Measurements from ENCODE around the gene AGRP. TPM values are rescaled to one million over a fixed set of nuclear protein-coding genes. Genes with fewer than 3 reads are reported as not detected.
"Not testable (repeated sequence)": the region's sequence is repeated elsewhere in the genome, so short reads cannot be mapped to it uniquely, and the experiment has no call there.

AGRP gene
- total RNA-seq, 2 experiments from 2014 or later = not detected

- Mint-ChIP-seq H3K4me3 (peak overlapping the region; percentile 25), H3K27me3 (peaks cover 3% of the 10 kb centered on the region), H3K27ac (peak overlapping the region; percentile 25), H3K4me1 (peaks cover 54% of the 10 kb centered on the region), H3K36me3 (ENCODE audit: low read depth) (no peaks in the 10 kb centered on the region), H3K9me3 (no peaks in the 10 kb centered on the region)
- ChIA-PET POLR2A (no interaction called here), CTCF (interaction anchor here (0.6 to 6.1 kb wide), 3 partner anchors 16 to 471 kb away, joined by 3 to 195 read pairs (median 116); partner anchors contain the start of genes AGRP and ATP6V0D1)
- DNase-seq = no peak
Measured at GRCh38 chr16:67518676-67519075, 35.3 kb upstream of the AGRP start.

- Mint-ChIP-seq H3K27me3 (peaks cover 3% of the 10 kb centered on the region), H3K27ac (no peak overlapping the region), H3K36me3 (ENCODE audit: low read depth) (no peaks in the 10 kb centered on the region), H3K4me1 (peaks cover 52% of the 10 kb centered on the region), H3K4me3 (no peak overlapping the region), H3K9me3 (no peaks in the 10 kb centered on the region)
- ChIA-PET POLR2A (interaction anchor here (0.5 to 0.6 kb wide), 2 partner anchors 15 to 34 kb away, joined by 4 to 6 read pairs; no protein-coding TSS in a partner anchor), CTCF (interaction anchor here (1.0 to 1.7 kb wide), 4 partner anchors 21 to 44 kb away, joined by 3 to 5 read pairs (median 4); partner anchors contain the start of genes ATP6V0D1 and CTCF)
- DNase-seq = no peak
Measured at GRCh38 chr16:67517661-67518423, 34.5 kb upstream of the AGRP start.

GRCh38 chr16:67517155-67517445 lies 33.8 kb upstream of the AGRP start:
- no peaks in the 10 kb centered on the region for H3K36me3 Mint-ChIP-seq (ENCODE audit: low read depth)
- CTCF ChIA-PET = interaction anchor here (1.0 to 1.7 kb wide), 4 partner anchors 21 to 45 kb away, joined by 3 to 5 read pairs (median 4); partner anchors contain the start of genes ATP6V0D1 and CTCF
- no peaks in the 10 kb centered on the region for H3K9me3 Mint-ChIP-seq
- peaks cover 50% of the 10 kb centered on the region for H3K4me1 Mint-ChIP-seq
- DNase-seq = no peak
- no peak overlapping the region for H3K27ac Mint-ChIP-seq
- no peak overlapping the region for H3K4me3 Mint-ChIP-seq
- H3K27me3 Mint-ChIP-seq = peaks cover 3% of the 10 kb centered on the region
- POLR2A ChIA-PET = no interaction called here

- POLR2A ChIA-PET = no interaction called here
- DNase-seq = no peak
Measured at GRCh38 chr16:67516296-67517154, 33.2 kb upstream of the AGRP start.

GRCh38 chr16:67514382-67514828 lies 31.1 kb upstream of the AGRP start:
- peak overlapping the region; percentile 83 for H3K27ac Mint-ChIP-seq
- CTCF ChIA-PET = interaction anchor here (0.6 to 3.9 kb wide), 25 partner anchors 9 to 254 kb away, joined by 3 to 27 read pairs (median 4); partner anchors contain the start of genes ATP6V0D1 and CTCF
- DNase-seq = peak; percentile 89
- no peaks in the 10 kb centered on the region for H3K9me3 Mint-ChIP-seq
- POLR2A ChIA-PET = no interaction called here
- H3K36me3 Mint-ChIP-seq (ENCODE audit: low read depth) = no peaks in the 10 kb centered on the region
- peaks cover 33% of the 10 kb centered on the region for H3K4me1 Mint-ChIP-seq
- H3K4me3 Mint-ChIP-seq = no peak overlapping the region
- H3K27me3 Mint-ChIP-seq = peaks cover 1% of the 10 kb centered on the region

More at GRCh38 chr16:67516296-67517154, 33.2 kb upstream of the AGRP start:
- Mint-ChIP-seq H3K4me3 (no peak overlapping the region), H3K36me3 (ENCODE audit: low read depth) (no peaks in the 10 kb centered on the region), H3K27ac (no peak overlapping the region), H3K9me3 (no peaks in the 10 kb centered on the region), H3K27me3 (peaks cover 3% of the 10 kb centered on the region), H3K4me1 (peaks cover 48% of the 10 kb centered on the region)
- CTCF ChIA-PET = interaction anchor here (1.0 to 3.9 kb wide), 8 partner anchors 20 to 151 kb away, joined by 3 to 27 read pairs (median 4); partner anchors contain the start of genes ATP6V0D1, C16orf86, CTCF and ENKD1

GRCh38 chr16:67513892-67514291 lies 30.5 kb upstream of the AGRP start:
- H3K27me3 Mint-ChIP-seq; DNase-seq; POLR2A ChIA-PET; H3K4me3 Mint-ChIP-seq; H3K9me3 Mint-ChIP-seq; H3K36me3 Mint-ChIP-seq (ENCODE audit: low read depth): not testable (repeated sequence)
- CTCF ChIA-PET = interaction anchor here (0.6 to 3.9 kb wide), 25 partner anchors 8 to 253 kb away, joined by 3 to 27 read pairs (median 4); partner anchors contain the start of genes ATP6V0D1 and CTCF
- Mint-ChIP-seq H3K27ac (peak overlapping the region; percentile 25), H3K4me1 (peaks cover 32% of the 10 kb centered on the region)

GRCh38 chr16:67509016-67509415 lies 25.7 kb upstream of the AGRP start:
- H3K4me3 Mint-ChIP-seq = no peak overlapping the region
- CTCF ChIA-PET = interaction anchor here (1.0 to 4.4 kb wide), 2 partner anchors 12 to 15 kb away, joined by 3 to 46 read pairs; no protein-coding TSS in a partner anchor
- H3K4me1 Mint-ChIP-seq = peaks cover 40% of the 10 kb centered on the region
- H3K27me3 Mint-ChIP-seq = no peaks in the 10 kb centered on the region
- peaks cover 18% of the 10 kb centered on the region for H3K36me3 Mint-ChIP-seq (ENCODE audit: low read depth)
- POLR2A ChIA-PET = no interaction called here
- DNase-seq = no peak
- peaks cover 3% of the 10 kb centered on the region for H3K9me3 Mint-ChIP-seq
- H3K27ac Mint-ChIP-seq = no peak overlapping the region

- no peak for DNase-seq
- Mint-ChIP-seq H3K36me3 (ENCODE audit: low read depth) (peaks cover 28% of the 10 kb centered on the region), H3K9me3 (peaks cover 3% of the 10 kb centered on the region), H3K4me1 (peaks cover 50% of the 10 kb centered on the region), H3K27ac (peak overlapping the region; percentile 79), H3K4me3 (no peak overlapping the region), H3K27me3 (no peaks in the 10 kb centered on the region)
- POLR2A ChIA-PET = no interaction called here
- CTCF ChIA-PET = interaction anchor here (0.6 to 5.6 kb wide), 3 partner anchors 15 to 232 kb away, joined by 3 to 41 read pairs (median 6); no protein-coding TSS in a partner anchor
Measured at GRCh38 chr16:67506468-67506867, 23.1 kb upstream of the AGRP start.

GRCh38 chr16:67504031-67505021 lies 21.0 kb upstream of the AGRP start:
- Mint-ChIP-seq H3K9me3 (peaks cover 3% of the 10 kb centered on the region), H3K36me3 (ENCODE audit: low read depth) (peaks cover 33% of the 10 kb centered on the region), H3K27ac (peak overlapping the region; percentile 97), H3K4me1 (peaks cover 52% of the 10 kb centered on the region), H3K27me3 (no peaks in the 10 kb centered on the region), H3K4me3 (peak overlapping the region; percentile 43)
- ChIA-PET POLR2A (no interaction called here), CTCF (interaction anchor here (0.6 to 5.6 kb wide), 10 partner anchors 8 to 141 kb away, joined by 3 to 41 read pairs (median 4); partner anchors contain the start of genes ATP6V0D1 and CARMIL2)
- peak; percentile 79 for DNase-seq

GRCh38 chr16:67499106-67499505 lies 15.8 kb upstream of the AGRP start:
- Mint-ChIP-seq H3K27ac (no peak overlapping the region), H3K36me3 (ENCODE audit: low read depth) (peaks cover 18% of the 10 kb centered on the region), H3K9me3 (no peaks in the 10 kb centered on the region), H3K4me1 (peaks cover 22% of the 10 kb centered on the region), H3K4me3 (no peak overlapping the region), H3K27me3 (no peaks in the 10 kb centered on the region)
- DNase-seq = no peak
- ChIA-PET CTCF (interaction anchor here (1.3 to 20.8 kb wide), 2 partner anchors 15 to 22 kb away, joined by 4 to 195 read pairs; no protein-coding TSS in a partner anchor), POLR2A (no interaction called here)

- no peak overlapping the region for H3K4me3 Mint-ChIP-seq
- no peaks in the 10 kb centered on the region for H3K27me3 Mint-ChIP-seq
- H3K4me1 Mint-ChIP-seq = peaks cover 19% of the 10 kb centered on the region
- H3K9me3 Mint-ChIP-seq = no peaks in the 10 kb centered on the region
- H3K27ac Mint-ChIP-seq = no peak overlapping the region
- H3K36me3 Mint-ChIP-seq (ENCODE audit: low read depth) = peaks cover 2% of the 10 kb centered on the region
- ChIA-PET POLR2A (interaction anchor here (0.6 kb wide), 1 partner anchor 199 kb away, joined by 3 read pairs; no protein-coding TSS in a partner anchor), CTCF (interaction anchor here (1.7 to 20.8 kb wide), 4 partner anchors 9 to 31 kb away, joined by 12 to 195 read pairs (median 25); partner anchors contain the start of gene ATP6V0D1)
- no peak for DNase-seq
Measured at GRCh38 chr16:67490335-67491096, 7.2 kb upstream of the AGRP start.

Data from activated CD4-positive, alpha-beta T cell treated with anti-CD3 and anti-CD28 coated beads, Interleukin-2, amount 10 ng/mL, durations not matched to agents 7 days and 5 days (primary cell).